SK-N-SH (cell line): ENCODE data around the gene GPR3.

Experiments
- CTCF ChIP-seq: fragments of 200-600 bp; sonication (generic); IDR thresholded peaks from 2 replicates; pipeline ENCODE4 v1.6.1; 2017; ENCODE audit warnings: antibody characterized with exemption, mild to moderate bottlenecking, moderate library complexity
- ELF1 ChIP-seq: IDR thresholded peaks from 2 replicates; pipeline ENCODE4 v1.4.0; 2012
- GABPA ChIP-seq: IDR thresholded peaks from 2 replicates; pipeline ENCODE4 v1.4.0; 2012; ENCODE audit warnings: low read depth, mild to moderate bottlenecking
- JUND ChIP-seq: IDR thresholded peaks from 2 replicates; pipeline ENCODE4 v1.4.0; 2012
- POLR2AphosphoS5 ChIP-seq: IDR thresholded peaks from 2 replicates; pipeline ENCODE4 v1.6.1; 2012; ENCODE audit warnings: low read depth, low read length
- RAD21 ChIP-seq: IDR thresholded peaks from 2 replicates; pipeline ENCODE4 v1.6.1; 2012; ENCODE audit warnings: mild to moderate bottlenecking, low read length
- REST ChIP-seq: IDR thresholded peaks from 2 replicates; pipeline ENCODE4 v1.6.1; 2012; ENCODE audit warnings: mild to moderate bottlenecking, low read depth, low read length, moderate library complexity
- TAF1 ChIP-seq: IDR thresholded peaks from 2 replicates; pipeline ENCODE4 v1.6.1; 2012; ENCODE audit warnings: low read depth, mild to moderate bottlenecking, low read length, moderate library complexity, borderline replicate concordance
- TCF12 ChIP-seq: IDR thresholded peaks from 2 replicates; pipeline ENCODE4 v1.4.0; 2012
- TF ChIP-seq, protein P1 (sequence below): IDR thresholded peaks from 2 replicates; pipeline ENCODE4 v1.4.0; 2012; ENCODE audit warnings: low read depth

DNA sequence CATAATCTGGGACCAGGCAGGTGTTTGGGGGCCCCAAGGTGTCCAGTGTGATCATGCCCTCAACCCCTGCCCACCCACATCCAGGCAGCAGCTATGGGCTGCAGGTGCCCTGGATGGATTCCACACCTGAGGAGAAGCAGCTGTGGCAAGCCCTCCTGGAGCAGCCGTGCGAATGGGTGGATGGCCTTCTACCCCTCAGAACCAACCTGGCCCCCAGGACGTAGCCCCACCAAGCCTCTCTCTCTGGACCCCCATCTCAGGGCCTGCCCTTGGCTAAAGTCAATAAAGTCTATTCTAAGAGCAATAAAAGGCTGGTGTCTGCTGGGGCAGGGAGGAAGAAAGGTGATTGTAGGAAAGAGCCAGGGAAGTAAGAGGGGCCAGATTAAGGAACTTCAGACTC, 38.8 kb upstream of the GPR3 start:
- TF ChIP-seq, protein P1, sequence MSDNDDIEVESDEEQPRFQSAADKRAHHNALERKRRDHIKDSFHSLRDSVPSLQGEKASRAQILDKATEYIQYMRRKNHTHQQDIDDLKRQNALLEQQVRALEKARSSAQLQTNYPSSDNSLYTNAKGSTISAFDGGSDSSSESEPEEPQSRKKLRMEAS: no peak
- TF ChIP-seq TAF1: no peak
- no peak for TF ChIP-seq CTCF
- TF ChIP-seq RAD21: no peak
- no peak for TF ChIP-seq GABPA
- no peak for TF ChIP-seq ELF1
- no peak for TF ChIP-seq TCF12
- TF ChIP-seq JUND: no peak
- TF ChIP-seq REST: no peak
- TF ChIP-seq POLR2AphosphoS5: no peak
